ENCODE measurements around the gene ZBTB9.

Gene ZBTB9

DNA sequence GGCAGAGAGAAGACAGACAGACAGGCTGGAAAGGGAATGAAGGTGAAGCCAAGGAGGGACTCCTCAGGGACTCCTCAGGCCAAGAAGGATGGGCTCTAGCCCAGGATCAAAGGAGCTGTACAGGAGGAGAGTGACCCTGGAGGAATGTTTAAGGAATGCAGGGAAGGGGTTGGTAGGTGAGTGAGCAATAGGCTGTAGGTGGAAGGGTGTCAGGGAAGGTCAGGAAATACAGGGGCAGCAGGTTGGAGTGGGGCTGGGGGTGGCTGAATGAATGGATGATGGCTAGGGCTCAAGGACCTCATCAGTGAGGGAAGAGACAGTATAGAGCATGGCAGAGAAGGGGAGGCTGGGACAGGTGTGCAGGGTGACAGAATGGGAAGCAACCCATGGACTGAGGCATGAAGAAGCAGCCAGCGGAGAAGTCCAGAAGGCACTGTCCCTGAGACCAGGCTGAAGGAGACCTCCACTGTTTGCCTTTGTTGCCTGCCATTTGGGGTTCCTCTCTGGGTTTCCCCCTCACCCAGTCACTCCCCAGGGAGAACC is 21.3 kb upstream of the ZBTB9 start:
- no peak for DNase-seq (ENCODE audit: low read depth, low spot score)

DNA sequence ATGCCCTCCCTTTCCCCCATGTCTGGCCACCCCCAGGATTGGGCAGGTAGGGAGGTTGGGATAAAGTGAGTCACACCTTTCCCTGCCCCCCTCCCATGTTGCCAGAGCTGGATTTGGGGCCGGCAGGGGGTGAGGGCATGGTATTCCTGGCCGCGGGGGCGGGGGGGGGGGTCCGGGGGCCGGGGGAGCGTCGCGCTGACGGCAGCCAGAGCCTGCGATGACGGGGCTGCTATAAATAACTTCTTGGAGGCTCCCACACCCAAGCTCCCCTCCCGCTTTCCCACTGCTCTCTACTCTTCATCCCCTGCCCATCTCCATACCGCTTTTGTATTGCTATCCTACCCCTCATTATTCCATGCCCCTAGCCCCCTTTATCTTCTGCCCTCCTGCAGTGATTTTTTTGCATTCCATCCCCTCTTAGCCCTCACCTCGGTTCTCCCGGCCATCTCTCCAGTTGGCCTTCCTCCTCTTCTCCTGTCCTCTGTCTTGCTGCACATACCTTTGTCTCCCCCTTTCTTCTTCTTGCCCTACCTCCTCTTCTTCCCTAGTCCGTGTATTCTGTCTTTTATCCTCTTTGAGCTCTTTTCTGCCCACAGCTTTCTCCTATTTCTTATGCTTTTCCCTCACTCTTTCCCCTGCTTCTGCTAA is 20.7 kb upstream of the ZBTB9 start:
- DNase-seq (ENCODE audit: low read depth, low spot score), result no peak

- no peak for DNase-seq (ENCODE audit: low read depth, low spot score)
Measured at GRCh38 chr6:33434961-33435360, 19.4 kb upstream of the ZBTB9 start.

DNA sequence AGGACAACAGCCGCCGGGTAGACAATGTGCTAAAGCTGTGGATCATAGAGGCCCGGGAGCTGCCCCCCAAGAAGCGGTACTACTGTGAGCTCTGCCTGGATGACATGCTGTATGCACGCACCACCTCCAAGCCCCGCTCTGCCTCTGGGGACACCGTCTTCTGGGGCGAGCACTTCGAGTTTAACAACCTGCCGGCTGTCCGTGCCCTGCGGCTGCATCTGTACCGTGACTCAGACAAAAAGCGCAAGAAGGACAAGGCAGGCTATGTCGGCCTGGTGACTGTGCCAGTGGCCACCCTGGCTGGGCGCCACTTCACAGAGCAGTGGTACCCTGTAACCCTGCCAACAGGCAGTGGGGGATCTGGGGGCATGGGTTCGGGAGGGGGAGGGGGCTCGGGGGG is 16.7 kb upstream of the ZBTB9 start:
- no peak for DNase-seq (ENCODE audit: low read depth, low spot score)

DNA sequence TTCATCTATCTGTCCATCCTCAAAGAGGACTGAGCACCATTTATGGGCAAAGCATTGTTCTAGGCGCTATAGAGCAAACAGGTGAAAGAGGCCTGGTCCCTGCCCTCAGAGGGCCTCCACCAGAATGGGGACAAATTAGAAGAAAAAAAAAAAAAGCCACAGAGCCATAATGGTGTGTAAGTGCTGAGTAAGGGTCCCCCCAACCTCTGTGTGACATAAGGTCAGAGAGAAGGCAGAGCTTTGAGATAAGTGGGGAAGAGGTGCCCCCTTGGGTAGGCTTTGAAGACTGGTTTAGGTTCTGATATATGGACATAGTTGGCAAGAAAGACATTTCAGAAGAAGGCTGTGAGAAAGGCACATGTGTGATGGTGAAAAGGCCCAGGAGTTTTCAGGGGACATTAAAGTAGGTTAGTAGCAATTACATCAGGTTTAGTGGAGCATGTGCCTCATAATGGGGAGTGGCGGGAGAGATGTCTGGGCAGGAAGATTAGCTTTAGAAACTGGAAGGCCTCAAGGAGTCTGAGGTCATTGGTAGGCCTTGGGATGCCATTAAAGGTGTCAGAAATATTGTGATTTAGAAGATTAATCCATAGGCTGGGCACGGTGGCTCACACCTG is 15.3 kb upstream of the ZBTB9 start:
- no peak for DNase-seq (ENCODE audit: low read depth, low spot score)

GRCh38 chr6:33439956-33440648 is 14.3 kb upstream of the ZBTB9 start:
- no peak for DNase-seq (ENCODE audit: low read depth, low spot score)

GRCh38 chr6:33440649-33441309 is 13.6 kb upstream of the ZBTB9 start:
- DNase-seq (ENCODE audit: low read depth, low spot score), result no peak

DNA sequence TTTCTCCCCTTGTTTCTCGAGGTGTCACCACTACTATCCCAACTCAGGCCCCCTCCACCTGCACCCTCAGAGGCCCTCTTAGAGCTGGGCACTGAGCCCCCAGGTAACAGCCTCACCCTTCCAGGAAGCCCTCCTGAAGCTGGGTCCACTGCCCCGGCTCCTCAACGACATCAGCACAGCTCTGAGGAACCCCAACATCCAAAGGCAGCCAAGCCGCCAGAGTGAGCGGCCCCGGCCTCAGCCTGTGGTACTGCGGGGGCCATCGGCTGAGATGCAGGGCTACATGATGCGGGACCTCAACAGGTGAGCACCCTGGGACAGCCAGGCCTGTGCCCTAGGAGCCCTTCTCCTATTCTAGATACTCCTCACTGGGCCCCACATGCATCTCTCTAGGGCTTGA is 12.9 kb upstream of the ZBTB9 start:
- DNase-seq (ENCODE audit: low read depth, low spot score), result no peak

GRCh38 chr6:33442283-33442682 is 12.1 kb upstream of the ZBTB9 start:
- no peak for DNase-seq (ENCODE audit: low read depth, low spot score)

- no peak for DNase-seq (ENCODE audit: low read depth, low spot score)
Measured at GRCh38 chr6:33443025-33443424, 11.4 kb upstream of the ZBTB9 start.

DNA sequence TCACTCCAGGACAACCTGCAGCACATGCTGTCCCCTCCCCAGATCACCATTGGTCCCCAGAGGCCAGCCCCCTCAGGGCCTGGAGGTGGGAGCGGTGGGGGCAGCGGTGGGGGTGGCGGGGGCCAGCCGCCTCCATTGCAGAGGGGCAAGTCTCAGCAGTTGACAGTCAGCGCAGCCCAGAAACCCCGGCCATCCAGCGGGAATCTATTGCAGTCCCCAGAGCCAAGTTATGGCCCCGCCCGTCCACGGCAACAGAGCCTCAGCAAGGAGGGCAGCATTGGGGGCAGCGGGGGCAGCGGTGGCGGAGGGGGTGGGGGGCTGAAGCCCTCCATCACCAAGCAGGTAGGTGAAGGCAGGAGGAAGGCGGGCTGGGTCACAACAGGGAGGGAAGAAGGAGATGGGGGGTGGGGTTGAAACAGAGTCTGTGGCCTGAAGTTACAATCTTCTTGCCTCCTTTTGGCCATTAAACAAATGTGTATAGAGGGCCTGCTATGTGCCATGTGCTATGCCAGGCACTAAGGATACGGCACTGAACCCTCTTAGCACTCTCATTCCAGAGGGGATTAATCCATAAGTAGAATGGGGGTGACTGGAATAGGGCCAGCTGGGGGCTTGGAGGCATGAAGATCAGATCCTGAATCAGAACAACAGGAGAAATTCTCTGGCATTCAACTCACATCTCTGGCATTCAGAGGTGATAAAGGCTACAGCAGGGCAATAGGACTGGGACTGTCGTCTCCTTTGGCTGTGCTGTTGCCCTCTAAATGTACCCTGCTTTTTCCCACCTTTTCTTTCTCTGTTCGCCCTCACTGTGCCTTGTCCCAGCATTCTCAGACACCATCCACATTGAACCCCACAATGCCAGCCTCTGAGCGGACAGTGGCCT is 10.5 kb upstream of the ZBTB9 start:
- no peak for DNase-seq (ENCODE audit: low read depth, low spot score)

DNA sequence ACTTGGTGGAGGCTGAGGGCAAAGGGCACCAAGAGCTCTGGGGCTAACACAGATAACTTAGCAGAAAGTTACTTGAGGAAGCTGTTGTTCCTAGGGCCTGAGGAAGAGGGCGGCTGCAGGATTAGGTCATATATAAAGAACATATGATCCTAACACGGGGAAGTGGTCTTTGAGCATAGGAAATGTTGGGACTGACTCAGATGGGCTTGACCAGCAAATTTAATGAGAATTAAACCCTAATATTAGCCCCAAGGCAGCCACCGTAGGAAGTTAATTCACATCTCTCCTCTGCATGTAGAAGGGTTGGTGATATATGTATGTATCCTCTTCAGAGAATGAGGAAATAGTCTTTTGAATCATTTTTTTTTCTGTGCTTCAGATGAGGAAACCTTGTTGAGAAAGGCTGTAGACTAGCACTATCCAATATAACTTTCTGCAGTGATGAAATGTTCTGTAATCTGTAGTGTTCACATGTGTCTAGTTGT is 9.2 kb upstream of the ZBTB9 start:
- no peak for DNase-seq (ENCODE audit: low read depth, low spot score)

GRCh38 chr6:33446356-33446755 is 8.0 kb upstream of the ZBTB9 start:
- no peak for DNase-seq (ENCODE audit: low read depth, low spot score)

DNA sequence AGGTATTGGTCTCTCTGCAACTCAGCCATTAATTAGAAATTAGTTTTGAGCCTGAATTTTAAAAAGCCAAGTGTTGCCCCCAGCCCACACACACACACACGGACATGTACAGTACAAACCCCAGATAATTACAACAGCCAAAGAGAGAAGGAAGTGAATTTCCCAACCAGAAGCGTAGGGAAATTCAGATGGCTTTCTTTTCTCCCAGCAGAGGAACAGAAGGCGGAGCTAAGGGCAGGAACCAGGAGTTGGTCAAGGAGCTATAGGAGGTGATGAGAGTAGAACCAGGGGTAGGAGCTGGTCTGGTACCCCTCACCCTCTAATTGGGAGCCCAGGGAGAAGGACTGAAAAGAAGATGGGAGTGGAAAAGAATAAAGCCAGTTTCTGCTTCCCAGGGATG is 3.9 kb upstream of the ZBTB9 start:
- DNase-seq (ENCODE audit: low read depth, low spot score), result no peak

DNA sequence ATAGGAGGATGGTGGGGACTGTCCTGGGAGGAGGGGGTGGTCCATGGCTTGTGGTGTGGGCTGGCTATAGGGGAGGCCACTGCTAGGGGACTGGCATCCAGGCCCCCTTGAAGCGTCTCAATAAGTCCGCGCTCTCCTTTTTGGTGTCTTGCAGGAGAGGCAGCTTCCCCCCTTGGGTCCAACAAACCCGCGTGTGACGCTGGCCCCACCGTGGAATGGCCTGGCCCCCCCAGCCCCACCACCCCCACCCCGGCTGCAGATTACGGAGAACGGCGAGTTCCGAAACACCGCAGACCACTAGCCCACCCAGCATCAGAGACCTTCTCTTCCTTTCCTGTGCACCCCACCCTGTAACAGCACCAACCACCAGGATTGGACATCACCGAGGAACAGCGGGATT is 2.8 kb upstream of the ZBTB9 start:
- no peak for DNase-seq (ENCODE audit: low read depth, low spot score)

DNA sequence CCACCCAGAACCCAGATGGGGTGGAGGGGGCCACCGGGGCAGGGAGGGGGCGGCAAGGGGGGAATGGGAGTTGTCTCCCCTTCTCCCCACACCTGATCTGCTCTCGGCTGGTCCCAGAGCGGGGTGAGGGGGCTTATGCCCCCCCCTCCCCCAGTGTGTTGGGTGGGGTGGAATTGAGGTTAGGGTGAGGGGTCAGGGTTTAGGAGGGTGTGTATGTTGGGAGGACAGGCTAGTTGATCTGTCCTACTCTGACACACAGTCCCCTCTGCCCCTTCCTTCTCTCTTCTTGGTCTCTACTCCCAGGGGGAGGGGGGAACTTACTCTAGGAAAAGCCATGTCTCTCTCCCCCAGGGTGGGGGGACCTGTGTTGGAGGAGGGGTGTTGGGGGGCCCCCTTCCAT is 1.9 kb upstream of the ZBTB9 start:
- no peak for DNase-seq (ENCODE audit: low read depth, low spot score)

DNA sequence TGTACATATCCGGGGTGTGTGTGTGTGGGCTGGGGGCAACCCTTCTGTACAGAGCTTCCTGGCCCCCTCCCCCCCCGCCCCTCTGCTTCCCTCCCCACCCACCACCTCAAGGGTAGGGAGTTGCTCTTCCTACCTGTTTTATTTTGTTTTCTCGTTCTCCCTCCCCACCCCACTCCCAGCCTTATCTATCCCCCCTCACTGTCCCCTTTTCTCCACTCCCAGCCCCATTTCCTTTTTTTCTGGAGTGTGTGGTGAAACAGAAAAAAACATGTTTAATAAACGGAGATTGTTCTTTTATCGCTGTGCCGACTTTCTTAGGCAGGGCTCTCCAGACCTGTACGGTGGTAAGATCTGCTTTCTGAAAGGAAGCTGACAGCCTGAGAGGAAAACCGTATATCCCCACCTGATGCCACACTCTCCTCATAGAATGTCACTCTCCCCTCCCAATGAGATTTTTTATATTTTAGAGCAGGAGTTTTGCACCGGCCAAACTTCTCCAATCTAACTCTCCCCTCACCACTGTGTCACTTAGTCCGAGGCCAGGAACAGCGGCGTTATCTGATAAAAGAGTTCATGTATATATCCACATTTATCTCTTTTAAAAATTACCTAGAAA is 875 bp upstream of the ZBTB9 start:
- no peak for DNase-seq (ENCODE audit: low read depth, low spot score)

DNA sequence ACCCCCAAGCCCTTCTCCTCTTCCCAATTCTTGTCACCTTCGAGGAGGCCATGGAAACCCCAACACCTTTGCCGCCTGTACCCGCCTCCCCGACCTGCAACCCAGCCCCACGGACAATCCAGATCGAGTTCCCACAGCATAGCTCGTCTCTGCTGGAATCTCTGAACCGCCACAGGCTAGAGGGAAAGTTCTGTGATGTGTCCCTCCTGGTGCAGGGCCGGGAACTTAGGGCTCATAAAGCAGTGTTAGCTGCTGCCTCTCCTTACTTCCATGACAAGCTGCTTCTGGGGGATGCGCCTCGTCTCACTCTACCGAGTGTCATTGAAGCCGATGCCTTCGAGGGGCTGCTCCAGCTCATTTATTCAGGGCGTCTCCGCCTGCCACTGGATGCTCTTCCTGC is 675 bp downstream of the ZBTB9 start:
- DNase-seq (ENCODE audit: low read depth, low spot score), result no peak

DNA sequence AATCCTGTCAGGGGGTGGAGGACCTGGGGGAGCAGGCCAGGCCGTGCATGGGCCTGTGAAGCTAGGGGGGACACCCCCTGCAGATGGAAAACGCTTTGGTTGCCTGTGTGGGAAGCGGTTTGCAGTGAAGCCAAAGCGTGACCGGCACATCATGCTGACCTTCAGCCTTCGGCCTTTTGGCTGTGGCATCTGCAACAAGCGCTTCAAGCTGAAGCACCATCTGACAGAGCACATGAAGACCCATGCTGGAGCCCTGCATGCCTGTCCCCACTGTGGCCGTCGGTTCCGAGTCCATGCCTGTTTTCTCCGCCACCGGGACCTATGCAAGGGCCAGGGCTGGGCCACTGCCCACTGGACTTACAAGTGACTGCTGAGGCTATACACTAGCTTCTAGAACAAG is 1.8 kb downstream of the ZBTB9 start:
- DNase-seq (ENCODE audit: low read depth, low spot score), result no peak

GRCh38 chr6:33458676-33459075 is 4.3 kb downstream of the ZBTB9 start:
- DNase-seq (ENCODE audit: low read depth, low spot score), result no peak

DNA sequence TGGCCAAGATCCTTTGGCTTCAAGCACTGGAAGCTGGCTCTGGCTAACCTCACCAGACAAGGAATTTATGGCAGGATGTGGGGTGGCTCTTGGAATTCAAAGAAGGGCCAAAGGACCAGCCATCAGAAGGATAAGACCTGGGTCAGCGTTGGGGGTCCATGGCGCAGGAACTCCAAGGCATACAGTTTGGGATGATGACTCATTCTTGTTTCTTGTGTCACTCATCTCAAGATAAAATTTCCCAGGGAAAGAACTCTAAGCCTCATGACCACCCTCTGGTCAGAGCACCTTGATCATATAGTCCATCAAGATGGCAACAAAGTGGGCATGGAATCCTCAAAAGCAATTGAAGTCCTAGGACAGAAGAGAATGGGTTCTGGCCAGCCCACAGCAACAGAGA is 4.8 kb downstream of the ZBTB9 start:
- no peak for DNase-seq (ENCODE audit: low read depth, low spot score)

All from iPS DF 19.7 (cell line).